NB4 (cell line): Measurements from ENCODE around the gene HMBS.

Experiments used
- DNase-seq: peaks from one replicate; pipeline ENCODE4 v3.0.0; 2010; ENCODE audit warnings: low read depth
- H3K4me3 ChIP-seq: one replicate; pipeline ENCODE4 v1.5.1; 2011; ENCODE audit warnings: mild to moderate bottlenecking, low read depth, low read length, moderate library complexity
- MYC ChIP-seq: IDR thresholded peaks from 2 replicates; pipeline ENCODE4 v1.6.1; 2011; ENCODE audit warnings: low read depth, low read length
- POLR2A ChIP-seq: IDR thresholded peaks from 2 replicates; pipeline ENCODE4 v1.6.1; 2011; ENCODE audit warnings: mild to moderate bottlenecking; ENCODE audit not compliant: insufficient read length; ENCODE audit errors: extremely low read depth
- TF ChIP-seq, protein P1 (sequence below): IDR thresholded peaks from one replicate; pipeline ENCODE4 v1.5.1; 2012; ENCODE audit warnings: low read depth, low read length
- TF ChIP-seq, protein P2 (sequence below): IDR thresholded peaks from 2 replicates; pipeline ENCODE4 v1.6.1; 2011; ENCODE audit warnings: low read depth, low read length

HMBS gene

DNA sequence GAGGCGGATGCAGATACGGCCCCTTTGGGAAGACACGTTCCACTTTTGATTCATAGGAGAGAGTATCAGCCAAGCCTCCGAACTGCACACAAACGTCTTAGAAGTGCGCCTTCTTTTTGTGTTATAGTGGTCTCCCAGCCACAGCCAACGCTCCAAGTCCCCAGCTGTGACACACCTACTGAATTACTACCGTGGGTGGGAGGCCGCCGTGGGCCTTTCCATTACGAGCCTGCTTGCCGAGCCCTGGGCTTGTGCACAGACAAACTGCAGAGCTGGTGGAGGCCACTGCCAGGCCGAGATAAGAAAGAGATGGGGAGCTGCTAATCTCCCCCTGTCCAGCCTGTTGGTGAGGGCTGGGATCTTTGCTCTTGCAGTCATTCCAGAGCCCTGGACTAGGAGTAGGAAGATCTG lies 761 bp downstream of the HMBS start:
- TF ChIP-seq, protein P1, sequence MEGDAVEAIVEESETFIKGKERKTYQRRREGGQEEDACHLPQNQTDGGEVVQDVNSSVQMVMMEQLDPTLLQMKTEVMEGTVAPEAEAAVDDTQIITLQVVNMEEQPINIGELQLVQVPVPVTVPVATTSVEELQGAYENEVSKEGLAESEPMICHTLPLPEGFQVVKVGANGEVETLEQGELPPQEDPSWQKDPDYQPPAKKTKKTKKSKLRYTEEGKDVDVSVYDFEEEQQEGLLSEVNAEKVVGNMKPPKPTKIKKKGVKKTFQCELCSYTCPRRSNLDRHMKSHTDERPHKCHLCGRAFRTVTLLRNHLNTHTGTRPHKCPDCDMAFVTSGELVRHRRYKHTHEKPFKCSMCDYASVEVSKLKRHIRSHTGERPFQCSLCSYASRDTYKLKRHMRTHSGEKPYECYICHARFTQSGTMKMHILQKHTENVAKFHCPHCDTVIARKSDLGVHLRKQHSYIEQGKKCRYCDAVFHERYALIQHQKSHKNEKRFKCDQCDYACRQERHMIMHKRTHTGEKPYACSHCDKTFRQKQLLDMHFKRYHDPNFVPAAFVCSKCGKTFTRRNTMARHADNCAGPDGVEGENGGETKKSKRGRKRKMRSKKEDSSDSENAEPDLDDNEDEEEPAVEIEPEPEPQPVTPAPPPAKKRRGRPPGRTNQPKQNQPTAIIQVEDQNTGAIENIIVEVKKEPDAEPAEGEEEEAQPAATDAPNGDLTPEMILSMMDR = no peak
- TF ChIP-seq POLR2A = no peak
- TF ChIP-seq, protein P2, sequence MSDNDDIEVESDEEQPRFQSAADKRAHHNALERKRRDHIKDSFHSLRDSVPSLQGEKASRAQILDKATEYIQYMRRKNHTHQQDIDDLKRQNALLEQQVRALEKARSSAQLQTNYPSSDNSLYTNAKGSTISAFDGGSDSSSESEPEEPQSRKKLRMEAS = no peak
- no peak for TF ChIP-seq MYC
- DNase-seq = no peak
- H3K4me3 ChIP-seq = peak overlapping the region; percentile 98

DNA sequence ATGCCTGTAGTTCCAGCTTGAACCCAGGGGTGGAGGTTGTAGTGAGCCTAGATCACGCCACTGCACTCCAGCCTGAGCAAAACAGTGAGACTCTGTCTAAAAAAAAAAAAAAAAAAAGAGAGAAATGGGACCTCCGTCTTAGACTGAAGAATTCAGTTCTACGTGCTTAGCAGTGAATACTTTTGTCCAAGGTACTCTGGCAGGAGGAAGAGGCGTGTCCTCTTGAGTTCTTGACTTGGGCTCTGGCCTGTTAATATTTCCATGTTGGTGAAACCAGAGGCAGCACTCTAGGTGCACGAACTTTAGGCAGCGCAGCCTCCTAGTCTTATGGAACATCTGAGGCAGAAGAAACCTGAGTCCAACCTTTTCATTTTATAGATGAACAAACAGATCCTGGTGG lies 2.4 kb downstream of the HMBS start:
- no peak for DNase-seq
- H3K4me3 ChIP-seq = no peak overlapping the region
- TF ChIP-seq, protein P2 = no peak
- TF ChIP-seq MYC (no peak), POLR2A (no peak)
- TF ChIP-seq, protein P1 = no peak

DNA sequence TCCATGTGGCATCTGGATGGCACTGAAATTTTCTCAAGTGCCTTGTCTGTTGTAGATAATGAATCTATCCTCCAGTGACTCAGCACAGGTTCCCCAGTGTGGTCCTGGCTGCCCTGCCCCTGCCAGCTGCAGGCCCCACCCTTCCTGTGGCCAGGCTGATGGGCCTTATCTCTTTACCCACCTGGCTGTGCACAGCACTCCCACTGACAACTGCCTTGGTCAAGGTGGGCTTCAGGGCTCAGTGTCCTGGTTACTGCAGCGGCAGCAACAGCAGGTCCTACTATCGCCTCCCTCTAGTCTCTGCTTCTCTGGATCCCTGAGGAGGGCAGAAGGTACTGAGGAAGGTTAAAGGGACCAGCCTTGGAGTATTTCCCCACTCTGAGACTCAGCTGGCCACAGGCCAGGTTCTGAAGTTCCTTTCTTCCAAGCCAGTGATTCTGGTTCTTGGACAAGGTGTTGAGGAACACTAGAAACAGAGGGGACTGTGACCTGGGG lies 3.1 kb downstream of the HMBS start:
- no peak overlapping the region for H3K4me3 ChIP-seq
- DNase-seq = peak; percentile 63
- TF ChIP-seq POLR2A (no peak), MYC (no peak)
- TF ChIP-seq, protein P1 = no peak
- TF ChIP-seq, protein P2 = no peak

DNA sequence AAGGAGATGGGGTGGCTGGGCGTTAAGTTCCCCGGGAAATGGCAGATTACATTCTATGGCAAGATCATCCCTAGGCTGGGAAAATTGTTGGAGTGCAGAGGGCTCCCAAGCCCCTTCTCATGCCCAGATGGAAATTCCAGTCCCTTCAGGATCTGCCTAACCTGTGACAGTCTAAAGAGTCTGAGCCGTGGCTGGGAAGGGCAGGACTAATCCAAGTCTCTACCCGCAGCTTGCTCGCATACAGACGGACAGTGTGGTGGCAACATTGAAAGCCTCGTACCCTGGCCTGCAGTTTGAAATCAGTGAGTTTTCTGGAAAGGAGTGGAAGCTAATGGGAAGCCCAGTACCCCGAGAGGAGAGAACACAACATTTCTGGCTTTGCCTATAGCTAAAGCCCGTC lies 3.7 kb downstream of the HMBS start:
- H3K4me3 ChIP-seq = no peak overlapping the region
- DNase-seq = no peak
- TF ChIP-seq, protein P2 = no peak
- TF ChIP-seq, protein P1 = no peak
- TF ChIP-seq MYC (no peak), POLR2A (no peak)

DNA sequence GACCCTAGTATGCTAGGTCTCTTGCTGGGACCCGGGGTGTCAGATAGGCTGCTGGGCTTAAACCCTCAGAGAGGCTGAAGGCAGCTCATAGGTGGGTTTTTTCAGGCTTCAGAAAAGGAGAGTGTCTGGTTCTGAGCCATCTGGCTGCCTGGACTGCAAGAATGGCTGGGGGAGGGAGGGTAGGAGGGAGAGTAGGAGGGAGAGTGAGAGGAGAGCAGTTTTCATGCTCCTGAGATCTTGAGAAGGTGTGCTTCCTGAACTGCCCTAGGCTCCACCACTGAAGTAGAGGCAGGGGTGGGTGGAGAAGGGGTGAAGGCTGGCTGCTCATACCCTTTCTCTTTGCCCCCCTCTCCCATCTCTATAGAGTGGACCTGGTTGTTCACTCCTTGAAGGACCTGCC lies 4.6 kb downstream of the HMBS start:
- TF ChIP-seq, protein P2 = no peak
- no peak for TF ChIP-seq POLR2A
- TF ChIP-seq, protein P1 = no peak
- no peak for TF ChIP-seq MYC
- DNase-seq = no peak
- no peak overlapping the region for H3K4me3 ChIP-seq

DNA sequence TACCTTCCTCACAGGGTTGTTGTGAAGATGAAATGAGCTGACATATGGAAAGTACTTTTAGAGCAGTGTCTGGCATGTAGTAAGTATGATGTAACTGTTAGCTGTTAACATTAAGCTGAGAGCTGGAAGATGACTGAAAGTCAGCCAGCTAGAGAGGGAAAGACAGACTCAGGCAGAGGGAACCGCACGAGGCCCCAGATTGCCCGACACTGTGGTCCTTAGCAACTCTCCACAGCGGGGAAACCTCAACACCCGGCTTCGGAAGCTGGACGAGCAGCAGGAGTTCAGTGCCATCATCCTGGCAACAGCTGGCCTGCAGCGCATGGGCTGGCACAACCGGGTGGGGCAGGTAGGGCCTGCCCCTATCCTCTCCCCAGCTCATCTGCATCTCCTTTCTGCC lies 6.5 kb downstream of the HMBS start:
- TF ChIP-seq, protein P2 = no peak
- TF ChIP-seq, protein P1 = no peak
- TF ChIP-seq MYC (no peak), POLR2A (peak; percentile 8)
- DNase-seq = peak; percentile 40
- no peak overlapping the region for H3K4me3 ChIP-seq
